Gastroesophageal sphincter (tissue), 3 donors: ENCODE data around the gene MANEA.

ENCODE experiments used
- EP300 ChIP-seq: sonication (generic); formaldehyde crosslinking; IDR thresholded peaks from one replicate; pipeline ENCODE4 v1.6.1; 2017; ENCODE audit warnings: antibody characterized with exemption, mild to moderate bottlenecking
- POLR2A ChIP-seq, 2 donors: fragments of 450-650 bp; IDR thresholded peaks; one replicate each; pipeline ENCODE4 v1.6.1; 2017; ENCODE audit warnings: antibody characterized with exemption in 2 of 2, mild to moderate bottlenecking in 2 of 2, moderate library complexity in 1 of 2
- TF ChIP-seq, protein P1 (sequence below), 4 experiments: fragments of 200-600 bp in 2 of 4; fragments of 450-650 bp in 2 of 4; sonication (generic) in 1 of 4; IDR thresholded peaks; one replicate each; pipeline ENCODE4 v1.5.1; 2017 to 2019; ENCODE audit warnings: antibody characterized with exemption in 4 of 4, mild to moderate bottlenecking in 2 of 4, moderate library complexity in 2 of 4

DNA sequence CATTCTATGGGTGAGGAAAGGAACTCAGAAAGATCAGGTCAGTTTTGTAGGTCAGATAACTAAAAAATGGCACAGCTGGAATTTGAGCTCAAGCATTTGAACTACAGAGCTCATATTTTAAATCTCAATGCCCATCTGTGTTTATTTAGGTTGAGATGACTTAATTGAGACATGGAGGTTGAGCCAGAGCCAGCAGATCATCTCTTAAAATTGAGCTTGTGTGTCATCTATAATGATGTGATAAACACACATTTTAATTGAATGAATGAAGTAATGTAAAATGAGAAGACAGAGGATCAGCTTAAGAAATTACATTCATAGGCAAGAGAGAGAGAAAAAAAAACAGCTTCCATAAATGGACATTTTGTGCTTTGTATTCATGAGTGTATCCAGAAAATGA is 3.7 kb downstream of the MANEA start:
- TF ChIP-seq POLR2A (IDR thresholded peaks at IDR 0.05) (no peak), EP300 (no peak)
- TF ChIP-seq, protein P1, sequence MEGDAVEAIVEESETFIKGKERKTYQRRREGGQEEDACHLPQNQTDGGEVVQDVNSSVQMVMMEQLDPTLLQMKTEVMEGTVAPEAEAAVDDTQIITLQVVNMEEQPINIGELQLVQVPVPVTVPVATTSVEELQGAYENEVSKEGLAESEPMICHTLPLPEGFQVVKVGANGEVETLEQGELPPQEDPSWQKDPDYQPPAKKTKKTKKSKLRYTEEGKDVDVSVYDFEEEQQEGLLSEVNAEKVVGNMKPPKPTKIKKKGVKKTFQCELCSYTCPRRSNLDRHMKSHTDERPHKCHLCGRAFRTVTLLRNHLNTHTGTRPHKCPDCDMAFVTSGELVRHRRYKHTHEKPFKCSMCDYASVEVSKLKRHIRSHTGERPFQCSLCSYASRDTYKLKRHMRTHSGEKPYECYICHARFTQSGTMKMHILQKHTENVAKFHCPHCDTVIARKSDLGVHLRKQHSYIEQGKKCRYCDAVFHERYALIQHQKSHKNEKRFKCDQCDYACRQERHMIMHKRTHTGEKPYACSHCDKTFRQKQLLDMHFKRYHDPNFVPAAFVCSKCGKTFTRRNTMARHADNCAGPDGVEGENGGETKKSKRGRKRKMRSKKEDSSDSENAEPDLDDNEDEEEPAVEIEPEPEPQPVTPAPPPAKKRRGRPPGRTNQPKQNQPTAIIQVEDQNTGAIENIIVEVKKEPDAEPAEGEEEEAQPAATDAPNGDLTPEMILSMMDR (IDR thresholded peaks at IDR 0.05), result no peak
